Measurements from ENCODE around the gene ABCF2. TPM values are rescaled to one million over a fixed set of nuclear protein-coding genes. Genes with fewer than 3 reads are reported as not detected.

The ABCF2 gene
- total and polyA plus RNA-seq, 2 of the 13 experiments (the other 11 are each of a cell fraction or from before 2014, with no cell fraction given), result 16.3 to 42.5 TPM

- H3K4me2 ChIP-seq (ENCODE audit: low read depth, low read length), result no peak overlapping the region
- H2AFZ ChIP-seq (ENCODE audit: low read length), result no peak overlapping the region
- POLR2A ChIA-PET, result no interaction called here
- no peaks in the 10 kb centered on the region for H3K79me2 ChIP-seq (ENCODE audit: insufficient read depth, low read length)
- H3K9me3 ChIP-seq (ENCODE audit: low read length), result no peaks in the 10 kb centered on the region
- H3K27me3 ChIP-seq (ENCODE audit: control insufficient read depth in 1 of 2, insufficient read depth in 2 of 2, low read length in 2 of 2), result peaks cover 2 to 51% of the 10 kb centered on the region in 2 experiments; a peak in 3 of 5 replicates
- H3K27ac ChIP-seq (ENCODE audit: extremely low read length, insufficient read depth, low read length), result no peak overlapping the region
- H3K9ac ChIP-seq (ENCODE audit: insufficient read depth, low read depth, low read length), result no peak overlapping the region
- no CpG with 5 or more reads among the region's 22 CpGs for WGBS (ENCODE audit: low lambda C conversion rate)
- FAIRE-seq (no peak), DNase-seq (ENCODE audit: low spot score) (no peak), ATAC-seq (peak; percentile 25; the same call in 2 of the 3 replicates)
- CTCF ChIA-PET (ENCODE audit: low intra/inter-chr PET ratio, low total read pairs), result no interaction called here
- TF ChIP-seq ZNF629 (CRISPR knock-in tag; conservative IDR thresholded peaks at IDR 0.05) (no peak), MNT (IDR thresholded peaks at IDR 0.05) (peak; percentile 79), XBP1 (CRISPR knock-in tag; IDR thresholded peaks at IDR 0.05) (no peak), TEF (CRISPR knock-in tag; IDR thresholded peaks at IDR 0.05) (no peak), SMC3 (IDR thresholded peaks at IDR 0.05; ENCODE audit: low read length) (no peak)
- H4K20me1 ChIP-seq (ENCODE audit: insufficient read depth, low read length), result no peaks in the 10 kb centered on the region
- no peak overlapping the region for H3K4me3 ChIP-seq (replicated peaks in 1 of 3; ENCODE audit: insufficient read depth in 1 of 3, low read depth in 2 of 3, low read length in 3 of 3)
- no peaks in the 10 kb centered on the region for H3K4me1 ChIP-seq (ENCODE audit: insufficient read depth, low read length)
- H3K36me3 ChIP-seq (replicated peaks in 1 of 2; ENCODE audit: control insufficient read depth in 1 of 2, insufficient read depth in 2 of 2, low read length in 2 of 2), result no peaks in the 10 kb centered on the region
- in situ Hi-C loops (cut with HindIII; ENCODE audit: extremely low pct_ligation_motif_present, low pct_unique_long_range_greater_than_20kb) (no loop called here), intact Hi-C loops (cut with micrococcal nuclease; ENCODE audit: unreplicated experiment) (no loop called here)
- BruUV-seq (replicated peaks), result no TSS peak
These were observed 46.0 kb downstream of the ABCF2 start for GRCh38 chr7:151181011-151181431.

- Histone ChIP-seq H3K9me3 (ENCODE audit: low read length) (no peaks in the 10 kb centered on the region), H3K4me2 (ENCODE audit: low read depth, low read length) (no peak overlapping the region), H3K27me3 (ENCODE audit: control insufficient read depth in 1 of 2, insufficient read depth in 2 of 2, low read length in 2 of 2) (peaks cover 2 to 58% of the 10 kb centered on the region in 2 experiments; a peak in 3 of 5 replicates), H3K27ac (ENCODE audit: extremely low read length, insufficient read depth, low read length) (no peak overlapping the region), H3K36me3 (replicated peaks in 1 of 2; ENCODE audit: control insufficient read depth in 1 of 2, insufficient read depth in 2 of 2, low read length in 2 of 2) (no peaks in the 10 kb centered on the region), H3K4me1 (ENCODE audit: insufficient read depth, low read length) (no peaks in the 10 kb centered on the region), H3K9ac (ENCODE audit: insufficient read depth, low read depth, low read length) (no peak overlapping the region), H4K20me1 (ENCODE audit: insufficient read depth, low read length) (no peaks in the 10 kb centered on the region), H3K4me3 (replicated peaks in 1 of 3; ENCODE audit: insufficient read depth in 1 of 3, low read depth in 2 of 3, low read length in 3 of 3) (no peak overlapping the region), H3K79me2 (ENCODE audit: insufficient read depth, low read length) (no peaks in the 10 kb centered on the region), H2AFZ (ENCODE audit: low read length) (no peak overlapping the region)
- WGBS (ENCODE audit: low lambda C conversion rate), result 4% methylated on average over 4 of the region's 4 CpGs
- ATAC-seq (no peak), FAIRE-seq (no peak), DNase-seq (ENCODE audit: low spot score) (no peak)
- ChIA-PET CTCF (ENCODE audit: low intra/inter-chr PET ratio, low total read pairs) (no interaction called here), POLR2A (no interaction called here)
- TF ChIP-seq RAD21 (CRISPR knock-in tag; IDR thresholded peaks at IDR 0.05) (no peak), CHCHD3 (CRISPR knock-in tag; IDR thresholded peaks at IDR 0.05) (no peak), PRMT3 (CRISPR knock-in tag; IDR thresholded peaks at IDR 0.05; ENCODE audit: borderline replicate concordance, low read depth) (no peak), ZBTB14 (CRISPR knock-in tag; IDR thresholded peaks at IDR 0.05) (no peak), GATAD1 (CRISPR knock-in tag; IDR thresholded peaks at IDR 0.05) (no peak), ZNF724P (CRISPR knock-in tag; IDR thresholded peaks at IDR 0.05; ENCODE audit: borderline replicate concordance) (no peak), TBP (CRISPR knock-in tag; IDR thresholded peaks at IDR 0.05) (no peak), EHMT2 (IDR thresholded peaks at IDR 0.05; ENCODE audit: borderline replicate concordance, low read depth, low read length) (no peak), MAFG (CRISPR knock-in tag; IDR thresholded peaks at IDR 0.05) (no peak), ATAD3A (CRISPR knock-in tag; IDR thresholded peaks at IDR 0.05) (no peak), ZNF616 (CRISPR knock-in tag; IDR thresholded peaks at IDR 0.05; ENCODE audit: low read depth) (no peak)
- no TSS peak for BruUV-seq (replicated peaks)
- intact Hi-C loops (cut with micrococcal nuclease; ENCODE audit: unreplicated experiment) (loop anchor here (10.0 kb wide), 1 partner anchor 125 kb away; no protein-coding TSS in a partner anchor), in situ Hi-C loops (cut with HindIII; ENCODE audit: extremely low pct_ligation_motif_present, low pct_unique_long_range_greater_than_20kb) (no loop called here)
These were observed 47.1 kb downstream of the ABCF2 start for GRCh38 chr7:151179946-151180345.
